GM06990 (cell line): Measurements from ENCODE around the gene RRAGD.

ENCODE experiments used
- DNase-seq: peaks from one replicate; pipeline ENCODE4 v3.0.0-alpha.2; 2011; ENCODE audit not compliant: insufficient read length; ENCODE audit errors: extremely low read depth
- H3K27me3 ChIP-seq: replicated peaks from 2 replicates; pipeline ENCODE4 v1.6.0; 2011; ENCODE audit warnings: low read length; ENCODE audit not compliant: control insufficient read depth, insufficient read depth
- H3K36me3 ChIP-seq: 2 replicates; pipeline ENCODE4 v1.5.1; 2011; ENCODE audit warnings: low read length; ENCODE audit not compliant: control insufficient read depth, insufficient read depth
- H3K4me3 ChIP-seq: replicated peaks from 2 replicates; pipeline ENCODE4 v1.5.1; 2011; ENCODE audit warnings: low read depth, mild to moderate bottlenecking, control low read depth, low read length
- CTCF ChIP-seq: IDR thresholded peaks from 2 replicates; pipeline ENCODE4 v1.5.1; 2011; ENCODE audit warnings: low read length, control low read depth, mild to moderate bottlenecking, inconsistent platforms; ENCODE audit not compliant: insufficient read depth, poor library complexity, severe bottlenecking

RRAGD gene

GRCh38 chr6:89452281-89452680 is 40.2 kb upstream of the RRAGD start:
- no peak for DNase-seq
- Histone ChIP-seq H3K36me3 (no peaks in the 10 kb centered on the region), H3K4me3 (no peak overlapping the region), H3K27me3 (no peaks in the 10 kb centered on the region)
- TF ChIP-seq CTCF = no peak

GRCh38 chr6:89449193-89449592 is 37.1 kb upstream of the RRAGD start:
- no peak overlapping the region for H3K4me3 ChIP-seq
- no peaks in the 10 kb centered on the region for H3K36me3 ChIP-seq
- DNase-seq = no peak
- TF ChIP-seq CTCF = no peak
- no peaks in the 10 kb centered on the region for H3K27me3 ChIP-seq

- H3K36me3 ChIP-seq = no peaks in the 10 kb centered on the region
- no peak overlapping the region for H3K4me3 ChIP-seq
- DNase-seq = no peak
- TF ChIP-seq CTCF = no peak
- no peaks in the 10 kb centered on the region for H3K27me3 ChIP-seq
Measured at GRCh38 chr6:89443658-89444057, 31.6 kb upstream of the RRAGD start.

GRCh38 chr6:89440200-89440599 is 28.1 kb upstream of the RRAGD start:
- DNase-seq = no peak
- no peak for TF ChIP-seq CTCF
- Histone ChIP-seq H3K36me3 (no peaks in the 10 kb centered on the region), H3K4me3 (no peak overlapping the region), H3K27me3 (no peaks in the 10 kb centered on the region)

GRCh38 chr6:89439014-89439413 is 26.9 kb upstream of the RRAGD start:
- Histone ChIP-seq H3K36me3 (no peaks in the 10 kb centered on the region), H3K27me3 (no peaks in the 10 kb centered on the region), H3K4me3 (no peak overlapping the region)
- TF ChIP-seq CTCF = no peak
- no peak for DNase-seq

- no peaks in the 10 kb centered on the region for H3K36me3 ChIP-seq
- no peak overlapping the region for H3K4me3 ChIP-seq
- TF ChIP-seq CTCF = no peak
- no peak for DNase-seq
- H3K27me3 ChIP-seq = no peaks in the 10 kb centered on the region
Measured at GRCh38 chr6:89438248-89438647, 26.2 kb upstream of the RRAGD start.
